HG03439 (cell line): ENCODE measurements around the gene C5orf34.
"Not testable (repeated sequence)": the region's sequence is repeated elsewhere in the genome, so short reads cannot be mapped to it uniquely, and the experiment has no call there.

Experiments used
- ATAC-seq: cut with Tn5 transposase; IDR thresholded peaks from one replicate; pipeline ENCODE4 v1.9.1; 2021; ENCODE audit warnings: mild to moderate bottlenecking, moderate library complexity; ENCODE audit not compliant: unreplicated experiment

Gene C5orf34

DNA sequence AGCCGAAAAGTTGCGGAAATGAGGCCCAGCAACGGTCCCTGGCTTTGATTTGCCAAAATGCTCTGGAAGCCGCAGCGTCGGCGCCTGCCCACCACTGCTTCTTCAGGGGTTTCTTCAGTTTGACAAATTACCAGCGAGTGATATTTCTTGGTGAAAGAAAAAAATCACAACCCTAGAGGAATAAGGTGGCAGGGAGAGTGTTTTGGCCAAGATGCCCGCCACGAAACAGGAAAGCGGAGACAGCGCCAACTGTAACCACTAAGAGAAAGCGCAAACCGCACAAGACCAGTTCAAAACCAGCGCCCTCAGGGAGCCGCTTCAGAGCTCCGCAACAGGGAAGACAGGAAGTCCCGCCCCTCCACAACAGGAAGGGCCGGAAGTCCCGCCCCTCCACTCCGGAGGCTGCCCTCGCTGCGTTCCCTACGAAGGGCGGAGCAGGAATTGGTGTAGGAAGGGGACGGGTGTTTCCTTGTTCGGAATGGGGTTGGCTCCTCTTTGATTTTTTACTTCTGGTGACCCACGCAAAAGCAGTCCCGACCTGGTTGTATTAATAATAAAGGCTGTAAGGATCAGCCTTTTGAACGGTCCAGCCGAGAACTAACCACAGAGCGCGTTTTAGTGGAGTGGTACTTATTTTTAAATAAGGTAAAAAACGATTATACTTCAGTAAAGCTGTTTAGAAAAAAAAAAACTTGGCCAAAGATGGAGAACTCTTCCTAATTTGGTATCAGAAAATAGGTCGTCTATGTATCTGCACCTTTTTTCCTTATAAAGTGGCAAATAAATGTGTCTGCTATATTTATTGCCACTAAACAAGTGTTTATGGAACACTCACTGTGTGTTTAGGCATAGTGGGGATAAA, at the start of gene C5orf34:
TSS of gene C5orf34 (minus strand) at position 333 of the 862 bp plus-strand sequence. CDS start 5,809 bp downstream, outside the sequence.
- peak; percentile 99 for ATAC-seq

DNA sequence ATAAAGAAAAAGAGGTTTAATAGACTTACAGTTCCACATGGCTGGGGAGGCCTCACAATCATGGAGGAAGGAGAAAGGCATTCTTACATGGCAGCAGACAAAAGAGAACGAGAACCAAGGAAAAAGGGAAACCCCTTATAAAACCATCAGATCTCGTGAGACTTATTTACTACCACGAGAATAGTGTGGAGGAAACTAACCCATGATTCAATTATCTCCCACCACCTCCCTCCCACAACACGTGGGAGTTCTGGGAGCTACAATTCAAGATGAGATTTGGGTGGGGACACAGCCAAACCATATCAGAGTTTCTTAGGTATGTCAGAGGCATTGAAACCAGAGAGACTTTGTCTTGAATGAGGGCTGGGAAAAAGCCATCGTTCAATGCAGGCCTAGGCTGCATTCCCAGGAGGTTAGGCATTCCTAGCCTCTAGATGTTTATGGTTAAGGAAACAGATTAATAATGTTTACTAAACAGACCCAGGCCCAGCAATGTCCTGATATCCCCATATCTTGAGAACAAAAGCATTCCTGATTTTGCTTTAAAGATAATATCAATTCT, 49.4 kb upstream of the C5orf34 start:
- ATAC-seq: no peak

DNA sequence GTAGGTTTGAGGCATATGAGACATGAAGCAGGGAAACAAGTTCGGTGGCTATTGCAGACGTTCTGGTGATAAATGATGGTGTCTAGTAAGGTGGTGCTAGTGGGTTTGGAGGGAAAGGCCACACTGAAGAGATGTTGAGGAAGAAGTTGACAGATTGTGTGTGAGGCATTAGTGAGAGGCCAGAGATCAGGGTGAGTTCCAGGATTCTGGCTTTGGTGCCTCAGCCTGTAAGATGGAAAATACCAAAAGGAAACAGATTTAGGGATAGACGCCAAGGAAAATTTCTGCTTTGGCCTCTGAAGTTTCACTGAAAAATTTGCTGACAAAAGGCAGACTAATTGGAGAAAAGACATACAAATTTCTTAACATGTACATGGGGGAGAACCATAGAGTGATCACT, 48.4 kb upstream of the C5orf34 start:
- no peak for ATAC-seq

DNA sequence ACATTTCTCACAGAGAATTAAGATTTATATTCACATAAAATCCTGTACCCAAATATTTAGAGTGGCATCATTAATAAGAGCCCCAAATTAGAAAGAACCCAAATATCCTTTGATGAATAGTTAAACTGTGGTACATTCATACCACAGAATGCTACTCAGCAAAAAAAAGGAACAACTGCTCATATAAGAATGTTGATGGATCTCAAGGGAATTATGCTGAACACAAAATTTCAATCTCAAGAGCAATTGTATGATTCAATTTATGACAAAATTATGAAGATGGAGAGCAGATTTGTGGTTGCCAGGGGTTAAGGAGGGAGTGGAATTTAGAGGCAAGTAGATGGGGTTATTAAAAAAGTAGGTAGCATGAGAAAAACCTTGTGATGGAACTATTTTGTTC, 46.4 kb upstream of the C5orf34 start:
- no peak for ATAC-seq

GRCh38 chr5:43560128-43560527, 45.2 kb upstream of the C5orf34 start:
- no peak for ATAC-seq

GRCh38 chr5:43556857-43557542, 42.1 kb upstream of the C5orf34 start, which contains the start of gene PAIP1:
Gene PAIP1, minus strand, starts transcription at chr5:43557077. Its CDS starts 231 bp downstream, at chr5:43556846.
- ATAC-seq: peak; percentile 77

GRCh38 chr5:43556607-43556856, 41.6 kb upstream of the C5orf34 start:
- ATAC-seq: peak; percentile 93

DNA sequence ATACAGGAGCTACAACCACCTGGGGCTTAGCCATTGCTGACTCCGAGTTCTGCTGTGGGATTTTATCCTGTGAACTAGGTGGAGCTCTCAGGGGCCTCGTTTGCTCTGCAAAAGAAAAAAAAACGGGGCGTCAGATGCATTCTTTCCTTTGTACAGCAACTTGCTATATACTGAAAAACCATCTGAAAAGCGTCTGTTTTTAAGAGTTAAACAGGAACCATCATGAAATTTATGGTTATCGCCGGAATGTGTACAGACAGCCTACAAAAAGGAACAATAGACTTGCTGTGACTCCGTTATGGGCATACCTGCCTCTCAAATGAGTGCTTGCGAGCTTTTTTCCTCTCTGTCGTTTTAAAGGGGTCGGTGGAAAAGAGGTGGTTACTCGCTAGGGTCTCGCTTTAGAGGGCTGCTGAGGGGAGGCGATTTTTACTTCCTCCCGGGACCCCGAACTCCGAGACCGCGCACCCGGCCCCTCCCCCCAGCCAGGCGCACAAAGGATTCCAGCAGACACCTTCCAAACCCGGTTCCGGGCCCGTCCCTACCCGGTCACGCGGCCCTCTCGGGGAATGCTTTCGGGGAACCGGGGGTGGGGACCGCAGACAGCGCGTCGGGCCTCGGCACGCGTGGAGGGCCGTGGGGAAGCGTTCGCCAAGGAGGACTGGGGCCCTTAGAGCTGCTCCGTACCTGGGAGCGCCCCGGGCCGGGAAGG, 41.1 kb upstream of the C5orf34 start:
- ATAC-seq: no peak

DNA sequence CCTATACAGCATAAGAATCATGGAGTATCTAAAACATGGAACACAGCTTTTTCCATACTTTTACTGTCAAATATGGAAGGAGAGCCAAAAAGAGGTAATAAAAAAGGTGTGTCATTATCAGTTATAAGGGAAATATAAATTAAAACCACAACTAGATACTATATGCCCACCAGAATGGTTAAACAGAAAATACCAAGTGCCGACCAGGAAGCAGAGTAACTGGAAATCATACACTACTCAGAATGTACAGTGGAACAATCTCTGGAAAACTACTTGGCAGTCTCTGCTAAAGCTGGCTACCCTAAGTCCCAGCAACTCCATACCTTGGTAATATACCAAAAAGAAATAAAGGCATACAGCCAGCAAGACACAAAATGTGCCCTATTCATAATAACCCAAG, 39.5 kb upstream of the C5orf34 start:
- no peak for ATAC-seq

GRCh38 chr5:43553381-43553780, 38.4 kb upstream of the C5orf34 start:
- no peak for ATAC-seq

DNA sequence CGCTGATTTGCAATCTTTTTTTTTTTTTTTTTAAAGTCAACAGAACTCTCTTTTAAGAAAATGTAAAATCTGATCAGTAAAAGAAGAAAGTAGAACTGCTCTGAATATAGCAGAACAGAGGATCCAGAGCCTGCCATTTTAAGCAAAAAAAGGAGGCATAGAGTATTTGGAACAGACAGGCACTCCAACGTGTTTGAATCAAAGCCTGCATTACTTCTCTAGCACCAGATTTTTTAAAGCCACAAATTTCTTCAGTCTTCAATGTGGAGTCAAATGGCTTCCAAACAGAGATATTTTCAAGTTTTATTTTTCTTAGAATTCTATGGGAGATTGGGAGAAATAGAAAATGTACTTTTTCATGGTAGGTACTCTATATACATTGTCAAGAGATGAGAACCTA, 36.8 kb upstream of the C5orf34 start:
- ATAC-seq: no peak

DNA sequence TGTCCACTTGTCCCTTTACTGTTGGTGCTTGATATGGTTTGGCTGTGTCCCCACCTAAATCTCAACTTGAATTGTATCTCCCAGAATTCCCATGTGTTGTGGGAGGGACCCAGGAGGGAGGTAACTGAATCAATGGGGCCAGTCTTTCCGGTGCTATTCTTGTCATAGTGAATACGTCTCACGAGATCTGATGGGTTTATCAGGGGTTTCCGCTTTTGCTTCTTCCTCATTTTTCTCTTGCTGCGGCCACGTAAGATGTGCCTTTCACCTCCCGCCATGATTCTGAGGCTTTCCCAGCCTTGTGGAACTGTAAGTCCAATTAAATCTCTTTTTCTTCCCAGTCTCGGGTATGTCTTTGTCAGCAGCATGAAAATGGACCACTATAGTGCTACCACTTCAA, 34.3 kb upstream of the C5orf34 start:
- not testable (repeated sequence) for ATAC-seq

GRCh38 chr5:43548358-43548757, 33.4 kb upstream of the C5orf34 start:
- no peak for ATAC-seq

DNA sequence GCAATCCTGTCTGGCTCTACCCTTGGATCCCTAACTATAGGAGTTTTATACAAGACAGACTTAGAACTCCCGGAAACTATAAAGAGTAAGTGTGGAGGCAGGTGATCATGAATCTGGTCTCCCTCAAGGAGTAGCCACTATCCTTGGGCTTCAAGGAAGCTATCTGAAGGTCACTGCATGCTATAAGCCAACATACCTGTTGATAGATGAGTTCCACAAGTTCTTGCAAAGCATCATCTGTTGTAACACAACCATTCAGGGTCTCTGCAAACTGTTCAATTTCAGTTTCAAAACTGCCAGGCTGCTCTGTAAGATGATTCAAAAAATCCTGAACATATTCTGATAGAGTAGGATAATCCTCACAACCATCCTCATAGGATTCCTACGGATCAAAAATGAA, 32.6 kb upstream of the C5orf34 start:
- no peak for ATAC-seq

DNA sequence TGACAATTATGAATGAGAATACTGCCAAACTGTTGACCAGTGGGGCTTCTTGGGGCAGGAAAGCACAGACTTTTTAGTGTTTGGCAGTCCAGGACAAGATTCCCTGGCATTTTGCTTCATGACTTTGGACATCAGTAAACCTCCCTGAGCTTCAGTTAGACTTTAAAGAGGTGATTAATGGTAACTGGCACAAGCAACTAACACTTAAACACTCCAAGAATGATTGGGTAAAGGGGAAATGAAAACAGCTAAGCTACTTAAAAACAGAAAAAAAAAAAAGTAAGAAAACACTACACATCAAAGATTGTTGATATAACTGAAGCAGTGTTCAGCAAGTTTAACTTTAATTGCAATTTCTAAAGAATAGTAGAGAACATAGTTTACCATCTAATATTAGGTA, 28.5 kb upstream of the C5orf34 start:
- no peak for ATAC-seq

GRCh38 chr5:43540746-43541145, 25.8 kb upstream of the C5orf34 start:
- no peak for ATAC-seq

GRCh38 chr5:43536972-43537371, 22.0 kb upstream of the C5orf34 start:
- ATAC-seq: no peak

- ATAC-seq: no peak
Observed at GRCh38 chr5:43533646-43534045, 18.7 kb upstream of the C5orf34 start.

DNA sequence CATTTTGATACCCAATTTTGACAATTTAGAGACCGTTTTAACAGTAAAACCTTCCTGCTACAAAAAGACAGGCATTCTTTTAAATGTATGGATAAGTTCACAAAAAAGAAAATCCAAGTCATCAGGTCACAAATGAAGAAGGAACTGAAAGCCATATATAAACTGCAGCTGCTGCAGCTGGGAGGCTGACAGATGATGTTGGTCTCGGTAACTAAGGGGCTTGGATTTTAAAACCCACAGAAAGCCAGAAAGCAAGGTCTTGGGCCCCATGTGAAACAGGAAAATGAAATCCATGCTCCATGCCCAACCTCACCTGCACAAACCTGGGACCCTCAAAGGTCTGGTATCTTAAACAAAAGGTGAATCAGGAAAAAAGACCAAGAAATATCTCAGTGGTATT, 15.7 kb upstream of the C5orf34 start:
- no peak for ATAC-seq

- no peak for ATAC-seq
Observed at GRCh38 chr5:43523662-43524072, 8.7 kb upstream of the C5orf34 start.

GRCh38 chr5:43520615-43521014, 5.7 kb upstream of the C5orf34 start:
- ATAC-seq: no peak

DNA sequence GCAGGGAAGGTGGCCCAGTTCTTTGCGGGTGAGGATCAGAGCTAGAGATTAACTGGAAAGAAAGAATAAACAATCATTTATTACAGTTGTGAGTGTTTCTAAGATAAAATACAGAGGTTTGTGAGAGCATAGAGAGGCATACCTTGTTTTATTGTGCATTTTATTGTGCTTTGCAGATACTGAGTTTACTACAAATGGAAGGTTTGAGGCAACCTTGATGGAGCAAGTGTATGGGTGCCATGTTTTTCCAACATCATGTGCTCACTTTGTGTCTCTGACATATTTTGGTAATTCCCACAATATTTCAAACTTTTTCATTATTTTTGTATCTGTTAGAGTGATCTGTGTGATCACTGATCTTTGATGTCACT, 715 bp upstream of the C5orf34 start:
- ATAC-seq: no peak
